ENCODE results near the gene TRIP13. TPM values are rescaled to one million over a fixed set of nuclear protein-coding genes. Genes with fewer than 3 reads are reported as not detected.
"Not testable (repeated sequence)": the region's sequence is repeated elsewhere in the genome, so short reads cannot be mapped to it uniquely, and the experiment has no call there.

TRIP13 gene
- total and polyA plus RNA-seq, 2 experiments from 2014 or later: 10.4 to 12.4 TPM

GRCh38 chr5:852018-852417, 40.7 kb upstream of the TRIP13 start:
- no peak for DNase-seq (ENCODE audit: low read depth in 1 of 2, low spot score in 1 of 2)

DNA sequence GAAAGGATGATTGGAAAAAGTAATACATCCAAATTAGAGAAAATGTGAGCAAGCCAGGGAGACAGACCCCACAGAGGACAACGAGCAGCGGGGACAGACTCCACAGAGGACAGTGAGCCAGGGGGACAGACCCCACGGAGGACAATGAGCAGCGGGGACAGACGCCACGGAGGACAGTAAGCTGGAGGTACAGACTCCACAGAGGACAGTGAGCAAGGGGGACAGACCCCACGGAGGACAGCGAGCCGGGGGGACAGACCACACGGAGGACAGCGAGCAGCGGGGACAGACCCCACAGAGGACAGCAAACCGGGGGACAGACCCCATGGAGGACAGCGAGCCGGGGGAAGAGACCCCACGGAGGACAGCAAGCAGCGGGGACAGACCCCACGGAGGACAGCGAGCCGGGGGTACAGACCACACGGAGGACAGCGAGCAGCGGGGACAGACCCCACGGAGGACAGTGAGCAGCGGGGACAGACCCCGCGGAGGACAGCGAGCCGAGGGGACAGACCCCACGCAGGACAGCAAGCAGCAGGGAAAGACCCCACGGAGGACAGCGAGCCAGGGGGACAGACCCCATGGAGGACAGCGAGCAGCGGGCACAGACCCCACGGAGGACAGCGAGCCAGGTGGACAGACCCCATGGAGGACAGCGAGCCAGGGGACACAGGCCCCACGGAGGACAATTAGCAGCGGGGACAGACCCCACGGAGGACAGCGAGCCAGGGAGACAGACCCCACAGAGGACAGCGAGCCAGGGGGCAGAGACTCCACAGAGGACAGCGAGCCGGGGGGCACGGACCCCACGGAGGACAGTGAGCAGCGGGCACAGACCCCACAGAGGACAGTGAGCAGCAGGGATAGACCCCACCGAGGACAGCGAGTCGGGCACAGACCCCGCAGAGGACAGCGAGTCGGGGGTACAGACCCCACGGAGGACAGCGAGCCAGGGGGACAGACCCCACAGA, 40.0 kb upstream of the TRIP13 start:
- no peaks in the 10 kb centered on the region for H3K36me3 ChIP-seq
- TF ChIP-seq, protein P1, sequence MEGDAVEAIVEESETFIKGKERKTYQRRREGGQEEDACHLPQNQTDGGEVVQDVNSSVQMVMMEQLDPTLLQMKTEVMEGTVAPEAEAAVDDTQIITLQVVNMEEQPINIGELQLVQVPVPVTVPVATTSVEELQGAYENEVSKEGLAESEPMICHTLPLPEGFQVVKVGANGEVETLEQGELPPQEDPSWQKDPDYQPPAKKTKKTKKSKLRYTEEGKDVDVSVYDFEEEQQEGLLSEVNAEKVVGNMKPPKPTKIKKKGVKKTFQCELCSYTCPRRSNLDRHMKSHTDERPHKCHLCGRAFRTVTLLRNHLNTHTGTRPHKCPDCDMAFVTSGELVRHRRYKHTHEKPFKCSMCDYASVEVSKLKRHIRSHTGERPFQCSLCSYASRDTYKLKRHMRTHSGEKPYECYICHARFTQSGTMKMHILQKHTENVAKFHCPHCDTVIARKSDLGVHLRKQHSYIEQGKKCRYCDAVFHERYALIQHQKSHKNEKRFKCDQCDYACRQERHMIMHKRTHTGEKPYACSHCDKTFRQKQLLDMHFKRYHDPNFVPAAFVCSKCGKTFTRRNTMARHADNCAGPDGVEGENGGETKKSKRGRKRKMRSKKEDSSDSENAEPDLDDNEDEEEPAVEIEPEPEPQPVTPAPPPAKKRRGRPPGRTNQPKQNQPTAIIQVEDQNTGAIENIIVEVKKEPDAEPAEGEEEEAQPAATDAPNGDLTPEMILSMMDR (IDR thresholded peaks at IDR 0.05; ENCODE audit: low read depth, low read length): no peak

More at GRCh38 chr5:852018-852417, 40.7 kb upstream of the TRIP13 start:
- TF ChIP-seq, protein P1 (IDR thresholded peaks at IDR 0.05; ENCODE audit: low read depth, low read length): no peak
- H3K36me3 ChIP-seq: no peaks in the 10 kb centered on the region
- no peak overlapping the region for H3K4me3 ChIP-seq
- no peaks in the 10 kb centered on the region for H3K27me3 ChIP-seq
- no peaks in the 10 kb centered on the region for H3K9me3 ChIP-seq (ENCODE audit: low read depth)
- no peak overlapping the region for H3K27ac ChIP-seq
- peaks cover 8% of the 10 kb centered on the region for H3K4me1 ChIP-seq (ENCODE audit: low read depth)

DNA sequence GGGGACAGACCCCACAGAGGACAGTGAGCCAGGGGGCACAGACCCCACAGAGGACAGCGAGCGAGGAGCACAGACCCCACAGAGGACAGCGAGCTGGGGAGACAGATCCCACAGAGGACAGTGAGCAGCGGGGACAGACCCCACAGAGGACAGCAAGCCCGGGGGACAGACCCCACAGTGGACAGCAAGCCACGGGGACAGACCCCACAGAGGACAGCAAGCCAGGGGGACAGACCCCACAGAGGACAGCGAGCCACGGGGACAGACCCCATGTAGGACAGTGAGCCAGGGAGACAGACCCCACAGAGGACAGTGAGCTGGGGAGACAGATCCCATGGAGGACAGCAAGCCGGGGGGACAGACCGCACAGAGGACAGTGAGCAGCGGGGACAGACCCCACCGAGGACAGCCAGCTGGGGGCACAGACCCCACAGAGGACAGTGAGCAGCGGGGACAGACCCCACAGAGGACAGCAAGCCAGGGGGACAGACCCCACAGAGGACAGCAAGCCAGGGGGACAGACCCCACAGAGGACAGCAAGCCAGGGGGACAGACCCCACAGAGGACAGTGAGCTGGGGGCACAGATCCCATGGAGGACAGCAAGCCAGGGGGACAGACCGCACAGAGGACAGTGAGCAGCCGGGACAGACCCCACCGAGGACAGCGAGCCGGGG, 39.1 kb upstream of the TRIP13 start:
- H3K27me3 ChIP-seq; H3K27ac ChIP-seq; H3K9me3 ChIP-seq (ENCODE audit: low read depth); H3K36me3 ChIP-seq; H3K4me1 ChIP-seq (ENCODE audit: low read depth); H3K4me3 ChIP-seq; DNase-seq (ENCODE audit: low read depth in 1 of 2, low spot score in 1 of 2): not testable (repeated sequence)

More for the DNA sequence above, 40.0 kb upstream of the TRIP13 start:
- Histone ChIP-seq H3K9me3 (ENCODE audit: low read depth) (no peaks in the 10 kb centered on the region), H3K27ac (no peak overlapping the region), H3K4me1 (ENCODE audit: low read depth) (peaks cover 8% of the 10 kb centered on the region), H3K4me3 (no peak overlapping the region), H3K27me3 (no peaks in the 10 kb centered on the region)
- no peak for DNase-seq (ENCODE audit: low read depth in 1 of 2, low spot score in 1 of 2)

DNA sequence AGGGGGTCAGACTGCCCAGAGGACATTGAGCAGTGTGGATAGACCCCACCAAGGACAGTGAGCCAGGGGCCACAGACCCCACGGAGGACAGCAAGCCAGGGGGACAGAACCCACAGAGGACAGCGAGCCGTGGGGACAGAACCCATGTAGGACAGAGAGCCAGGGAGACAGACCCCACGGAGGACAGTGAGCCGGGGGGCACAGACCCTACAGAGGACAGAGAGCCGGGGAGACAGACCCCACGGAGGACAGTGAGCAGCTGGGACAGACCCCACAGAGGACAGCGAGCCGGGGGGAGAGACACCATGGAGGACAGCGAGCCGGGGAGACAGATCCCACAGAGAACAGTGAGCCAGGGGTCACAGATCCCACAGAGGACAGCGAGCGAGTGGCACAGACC, 38.5 kb upstream of the TRIP13 start:
- no peaks in the 10 kb centered on the region for H3K36me3 ChIP-seq
- no peak overlapping the region for H3K27ac ChIP-seq
- TF ChIP-seq, protein P1 (IDR thresholded peaks at IDR 0.05; ENCODE audit: low read depth, low read length): no peak
- no peaks in the 10 kb centered on the region for H3K27me3 ChIP-seq
- no peak overlapping the region for H3K4me3 ChIP-seq
- H3K9me3 ChIP-seq (ENCODE audit: low read depth): no peaks in the 10 kb centered on the region
- no peak for DNase-seq (ENCODE audit: low read depth in 1 of 2, low spot score in 1 of 2)
- peaks cover 8% of the 10 kb centered on the region for H3K4me1 ChIP-seq (ENCODE audit: low read depth)

- Histone ChIP-seq H3K4me3 (no peak overlapping the region), H3K9me3 (ENCODE audit: low read depth) (no peaks in the 10 kb centered on the region), H3K27me3 (no peaks in the 10 kb centered on the region), H3K36me3 (peaks cover 2% of the 10 kb centered on the region), H3K27ac (no peak overlapping the region), H3K4me1 (ENCODE audit: low read depth) (peaks cover under 1% of the 10 kb centered on the region)
- no peak for DNase-seq (ENCODE audit: low read depth in 1 of 2, low spot score in 1 of 2)
- TF ChIP-seq, protein P1 (IDR thresholded peaks at IDR 0.05; ENCODE audit: low read depth, low read length): no peak
Measured at GRCh38 chr5:854966-855743, 37.5 kb upstream of the TRIP13 start.

All from cardiac muscle cell (in vitro differentiated cells and primary cell).